Hepatocyte (in vitro differentiated cells): ENCODE measurements around the gene RGS1. TPM values are rescaled to one million over a fixed set of nuclear protein-coding genes. Genes with fewer than 3 reads are reported as not detected.
A peak's percentile ranks its signal among the peaks of the same experiment; 100 is the strongest.

Experiments
- DNase-seq: peaks from one replicate; pipeline ENCODE4 v3.0.0-alpha.2; 2016; ENCODE audit warnings: low spot score
- H2AFZ ChIP-seq: fragments of 200-600 bp; sonication (generic); 2 replicates; pipeline ENCODE4 v1.6.0; 2016; ENCODE audit warnings: antibody characterized with exemption, mild to moderate bottlenecking
- H3K27ac ChIP-seq: fragments of 200-600 bp; sonication (generic); 2 replicates; pipeline ENCODE4 v1.5.1; 2016; ENCODE audit warnings: mild to moderate bottlenecking
- H3K27me3 ChIP-seq: fragments of 200-600 bp; sonication (generic); 2 replicates; pipeline ENCODE4 v1.6.1; 2016
- H3K36me3 ChIP-seq: fragments of 200-600 bp; sonication (generic); replicated peaks from 2 replicates; pipeline ENCODE4 v1.5.1; 2016; ENCODE audit warnings: low read depth; ENCODE audit not compliant: insufficient read depth
- H3K4me1 ChIP-seq: fragments of 200-600 bp; sonication (generic); 2 replicates; pipeline ENCODE4 v1.5.1; 2016; ENCODE audit warnings: mild to moderate bottlenecking, moderate library complexity; ENCODE audit not compliant: insufficient read depth
- H3K4me2 ChIP-seq: fragments of 200-600 bp; sonication (generic); 2 replicates; pipeline ENCODE4 v1.6.0; 2016
- H3K4me3 ChIP-seq: fragments of 200-600 bp; sonication (generic); 2 replicates; pipeline ENCODE4 v1.5.1; 2016; ENCODE audit warnings: mild to moderate bottlenecking
- H3K79me2 ChIP-seq: fragments of 200-600 bp; sonication (generic); 2 replicates; pipeline ENCODE4 v1.6.0; 2017; ENCODE audit warnings: mild to moderate bottlenecking
- H3K9me2 ChIP-seq: fragments of 200-600 bp; sonication (generic); replicated peaks from 2 replicates; pipeline ENCODE4 v1.6.0; 2017; ENCODE audit warnings: mild to moderate bottlenecking; ENCODE audit not compliant: insufficient read depth
- H3K9me3 ChIP-seq: fragments of 200-600 bp; sonication (generic); 2 replicates; pipeline ENCODE4 v1.5.1; 2016; ENCODE audit warnings: low read depth, mild to moderate bottlenecking
- H4K20me1 ChIP-seq: fragments of 200-600 bp; sonication (generic); 2 replicates; pipeline ENCODE4 v1.6.0; 2016; ENCODE audit warnings: mild to moderate bottlenecking; ENCODE audit not compliant: insufficient read depth, poor library complexity, severe bottlenecking
- CTCF ChIP-seq: fragments of 200-600 bp; sonication (generic); IDR thresholded peaks from 2 replicates; pipeline ENCODE4 v1.5.1; 2016; ENCODE audit warnings: antibody characterized with exemption, mild to moderate bottlenecking; ENCODE audit not compliant: poor library complexity
- EZH2 ChIP-seq: fragments of 200-600 bp; sonication (generic); IDR thresholded peaks from 2 replicates; pipeline ENCODE4 v1.6.1; 2016; ENCODE audit warnings: antibody characterized with exemption, mild to moderate bottlenecking, borderline replicate concordance
- EZH2phosphoT487 ChIP-seq: fragments of 200-600 bp; sonication (generic); IDR thresholded peaks from one replicate; pipeline ENCODE4 v1.6.1; 2018; ENCODE audit warnings: antibody characterized with exemption, mild to moderate bottlenecking, low read depth, moderate library complexity; ENCODE audit not compliant: unreplicated experiment, severe bottlenecking
- WGBS: methylation state at CpG from one replicate; pipeline ENCODE4 v1.1.6; 2016; ENCODE audit warnings: low lambda C conversion rate; ENCODE audit errors: missing lambda C conversion rate; 5-methylcytosine and 5-hydroxymethylcytosine counted together
- polyA plus RNA-seq: library from polyadenylated mRNA; unstranded; fragments of >200 nt; fragmentation: Nextera tagmentation; extraction: Ambion mirVana; gene quantifications from 2 replicates; pipeline ENCODE4 v1.2.1, GENCODE V29; 2016
- total RNA-seq: library from RNA; depleted of rRNA; stranded (reverse); fragments of >200 nt; gene quantifications from 2 replicates; pipeline ENCODE4 v1.2.3, GENCODE V29; 2014

The RGS1 gene
- total and polyA plus RNA-seq, 2 experiments from 2014 or later = 4.0 to 9.8 TPM

- Histone ChIP-seq H3K27me3 (no peaks in the 10 kb centered on the region), H3K4me1 (peaks cover 10% of the 10 kb centered on the region), H3K9me2 (no peaks in the 10 kb centered on the region), H3K4me3 (no peak overlapping the region), H3K9me3 (no peaks in the 10 kb centered on the region), H3K36me3 (no peaks in the 10 kb centered on the region), H2AFZ (no peak overlapping the region), H3K4me2 (no peak overlapping the region), H3K27ac (peak overlapping the region; percentile 39), H3K79me2 (no peaks in the 10 kb centered on the region), H4K20me1 (no peaks in the 10 kb centered on the region)
- no peak for DNase-seq
- 48% methylated on average over 1 of the region's 1 CpG for WGBS
- no peak for TF ChIP-seq EZH2
- TF ChIP-seq CTCF = no peak
- no peak for TF ChIP-seq EZH2phosphoT487
Measured at GRCh38 chr1:192578144-192578909, 2.8 kb downstream of the RGS1 start.

GRCh38 chr1:192579010-192579738 is 3.6 kb downstream of the RGS1 start:
- no peak overlapping the region for H2AFZ ChIP-seq
- no peaks in the 10 kb centered on the region for H3K36me3 ChIP-seq
- DNase-seq = no peak
- peak overlapping the region; percentile 39 for H3K27ac ChIP-seq
- H3K4me2 ChIP-seq = peak overlapping the region; percentile 32
- no peaks in the 10 kb centered on the region for H3K27me3 ChIP-seq
- H4K20me1 ChIP-seq = no peaks in the 10 kb centered on the region
- H3K9me2 ChIP-seq = no peaks in the 10 kb centered on the region
- H3K4me1 ChIP-seq = peaks cover 10% of the 10 kb centered on the region
- no peak overlapping the region for H3K4me3 ChIP-seq
- no peaks in the 10 kb centered on the region for H3K9me3 ChIP-seq
- no peak for TF ChIP-seq EZH2phosphoT487
- TF ChIP-seq EZH2 = no peak
- no peak for TF ChIP-seq CTCF
- 57% methylated on average over 6 of the region's 6 CpGs for WGBS
- no peaks in the 10 kb centered on the region for H3K79me2 ChIP-seq

GRCh38 chr1:192580351-192580962 is 4.9 kb downstream of the RGS1 start:
- Histone ChIP-seq H4K20me1 (no peaks in the 10 kb centered on the region), H3K9me2 (no peaks in the 10 kb centered on the region), H3K79me2 (no peaks in the 10 kb centered on the region), H3K27me3 (no peaks in the 10 kb centered on the region), H2AFZ (no peak overlapping the region), H3K4me2 (no peak overlapping the region), H3K4me1 (peaks cover 10% of the 10 kb centered on the region), H3K36me3 (no peaks in the 10 kb centered on the region), H3K9me3 (no peaks in the 10 kb centered on the region), H3K27ac (no peak overlapping the region), H3K4me3 (no peak overlapping the region)
- 92% methylated on average over 3 of the region's 3 CpGs for WGBS
- TF ChIP-seq EZH2 = no peak
- TF ChIP-seq CTCF = peak; percentile 56
- no peak for TF ChIP-seq EZH2phosphoT487
- DNase-seq = peak; percentile 49
